HepG2 (cell line): ENCODE results near the gene RPLP2. TPM values are rescaled to one million over a fixed set of nuclear protein-coding genes. Genes with fewer than 3 reads are reported as not detected.

Experiments
- ADNP ChIP-seq: sonication (generic); formaldehyde crosslinking; IDR thresholded peaks from 2 replicates; pipeline ENCODE4 v1.4.0; 2020; ENCODE audit warnings: missing genetic modification reagents
- DMAP1 ChIP-seq: IDR thresholded peaks from 2 replicates; pipeline ENCODE4 v1.6.1; 2016
- DRAP1 ChIP-seq: IDR thresholded peaks from 2 replicates; pipeline ENCODE4 v1.6.1; 2016; ENCODE audit warnings: missing genetic modification reagents, missing compliant biosample characterization
- FOSL1 ChIP-seq: sonication (generic); formaldehyde crosslinking; IDR thresholded peaks from 2 replicates; pipeline ENCODE4 v1.9.0; 2021; ENCODE audit warnings: missing genetic modification reagents, borderline replicate concordance
- GRHL1 ChIP-seq: sonication (generic); formaldehyde crosslinking; conservative IDR thresholded peaks from 2 replicates; pipeline ENCODE4 v1.8.0; 2022; ENCODE audit warnings: missing genetic modification reagents
- HIC2 ChIP-seq: sonication (generic); formaldehyde crosslinking; IDR thresholded peaks from 2 replicates; pipeline ENCODE4 v1.9.0; 2022; ENCODE audit warnings: low read depth, missing genetic modification reagents
- JUN ChIP-seq: sonication (generic); formaldehyde crosslinking; IDR thresholded peaks from 2 replicates; pipeline ENCODE4 v1.4.0; 2020; ENCODE audit warnings: mild to moderate bottlenecking, missing genetic modification reagents
- LCORL ChIP-seq, 2 experiments: fragments of 450-650 bp in 1 of 2; sonication (generic) in 1 of 2; formaldehyde crosslinking in 1 of 2; IDR thresholded peaks; 2 replicates each; pipeline versions ENCODE4 v1.5.0 to v1.6.1; 2017 to 2020; ENCODE audit warnings: antibody characterized with exemption in 1 of 2, missing genetic modification reagents in 1 of 2
- MBD4 ChIP-seq: IDR thresholded peaks from 2 replicates; pipeline ENCODE4 v1.6.1; 2012; ENCODE audit warnings: low read length, inconsistent platforms, borderline replicate concordance
- NFRKB ChIP-seq: fragments of 450-650 bp; IDR thresholded peaks from 2 replicates; pipeline ENCODE4 v1.6.1; 2017
- PATZ1 ChIP-seq: sonication (generic); formaldehyde crosslinking; IDR thresholded peaks from 2 replicates; pipeline ENCODE4 v1.4.0; 2020; ENCODE audit warnings: missing genetic modification reagents
- PCBP1 ChIP-seq: fragments of 200-400 bp; formaldehyde crosslinking; IDR thresholded peaks from 2 replicates; pipeline ENCODE4 v1.6.1; 2017; ENCODE audit warnings: mild to moderate bottlenecking, low read depth, low read length, borderline replicate concordance
- RAD21 ChIP-seq: fragments of 450-650 bp; formaldehyde crosslinking; IDR thresholded peaks from 2 replicates; pipeline ENCODE4 v1.5.0; 2020; ENCODE audit warnings: mild to moderate bottlenecking
- RCOR2 ChIP-seq: IDR thresholded peaks from 2 replicates; pipeline ENCODE4 v1.6.1; 2016; ENCODE audit warnings: missing biosample characterization, missing genetic modification reagents
- SIN3A ChIP-seq: IDR thresholded peaks from 2 replicates; pipeline ENCODE4 v1.6.1; 2011; ENCODE audit warnings: low read depth, mild to moderate bottlenecking, control low read depth, low read length, borderline replicate concordance
- TAF1 ChIP-seq: sonication (generic); formaldehyde crosslinking; IDR thresholded peaks from 2 replicates; pipeline ENCODE4 v1.4.0; 2020; ENCODE audit warnings: missing genetic modification reagents
- TGIF2 ChIP-seq: IDR thresholded peaks from 2 replicates; pipeline ENCODE4 v1.6.1; 2016; ENCODE audit warnings: control low read depth, missing compliant biosample characterization
- ZEB1 ChIP-seq: IDR thresholded peaks from 2 replicates; pipeline ENCODE4 v1.6.1; 2012; ENCODE audit warnings: mild to moderate bottlenecking, low read depth, inconsistent platforms; ENCODE audit not compliant: insufficient replicate concordance
- ZFYVE20 ChIP-seq: sonication (generic); formaldehyde crosslinking; IDR thresholded peaks from 2 replicates; pipeline ENCODE4 v1.8.0; 2023; ENCODE audit warnings: low read depth, mild to moderate bottlenecking, moderate library complexity, missing genetic modification reagents, borderline replicate concordance
- ZNF292 ChIP-seq: sonication (generic); formaldehyde crosslinking; IDR thresholded peaks from 2 replicates; pipeline ENCODE4 v1.8.1; 2022; ENCODE audit warnings: mild to moderate bottlenecking, low read depth, missing genetic modification reagents, borderline replicate concordance
- ZNF530 ChIP-seq: sonication (generic); formaldehyde crosslinking; IDR thresholded peaks from 2 replicates; pipeline ENCODE4 v1.5.0; 2020; ENCODE audit warnings: low read depth, mild to moderate bottlenecking, missing genetic modification reagents
- ZNF605 ChIP-seq: sonication (generic); formaldehyde crosslinking; IDR thresholded peaks from 2 replicates; pipeline ENCODE4 v1.8.0; 2022; ENCODE audit warnings: mild to moderate bottlenecking, missing genetic modification reagents
- ZNF724P ChIP-seq: sonication (generic); formaldehyde crosslinking; IDR thresholded peaks from 2 replicates; pipeline ENCODE4 v1.8.0; 2022; ENCODE audit warnings: missing genetic modification reagents, borderline replicate concordance
- ZSCAN31 ChIP-seq: sonication (generic); formaldehyde crosslinking; IDR thresholded peaks from 2 replicates; pipeline ENCODE4 v1.5.0; 2020; ENCODE audit warnings: low read depth, mild to moderate bottlenecking, missing genetic modification reagents
- polyA plus RNA-seq, 8 experiments: library from polyadenylated mRNA; depleted of rRNA in 3 of 8; stranded (reverse) in 7 of 8; unstranded in 1 of 8; fragments of >200 nt; fragmentation: Illumina TruSeq in 4 of 8; extraction: Trizol in 4 of 8; gene quantifications; 2 replicates each; pipeline versions ENCODE4 v1.2.1 to v1.2.3, GENCODE V29; 2011 to 2016; ENCODE audit warnings: low read depth in 4 of 8, missing spikeins in 1 of 8, mixed read lengths in 1 of 8; ENCODE audit not compliant: insufficient read depth in 1 of 8
- total RNA-seq, 5 experiments: library from RNA; depleted of rRNA; stranded (reverse); fragments of >200 nt; fragmentation: Illumina TruSeq; extraction: Trizol; gene quantifications; 2 replicates each; pipeline ENCODE4 v1.2.3, GENCODE V29; 2016; ENCODE audit warnings: low read depth in 1 of 5

The RPLP2 gene
- total and polyA plus RNA-seq, 2 of the 13 experiments (the other 11 are each of a cell fraction or from before 2014, with no cell fraction given), result 978 to 2,106 TPM

- TF ChIP-seq PATZ1 (CRISPR knock-in tag), result peak; percentile 17; the same call in 1 of the 2 replicates
- TF ChIP-seq SIN3A, result peak; percentile 43; the same call in 1 of the 2 replicates
- no peak for TF ChIP-seq ADNP (CRISPR knock-in tag)
- TF ChIP-seq LCORL (IDR thresholded peaks at IDR 0.05), result no peak
- TF ChIP-seq LCORL (CRISPR knock-in tag; IDR thresholded peaks at IDR 0.05), result 0 out of 2 replicates have a peak, but pooled peaks have one; percentile 0
- no peak for TF ChIP-seq MBD4
- TF ChIP-seq ZSCAN31 (CRISPR knock-in tag), result no peak
- no peak for TF ChIP-seq ZNF724P (CRISPR knock-in tag)
- no peak for TF ChIP-seq RCOR2
- no peak for TF ChIP-seq JUN (CRISPR knock-in tag)
- TF ChIP-seq FOSL1 (CRISPR knock-in tag), result no peak
- TF ChIP-seq RAD21, result no peak
- TF ChIP-seq ZEB1, result no peak
- TF ChIP-seq DMAP1 (CRISPR knock-in tag), result no peak
- TF ChIP-seq DRAP1 (CRISPR knock-in tag), result no peak
- no peak for TF ChIP-seq ZNF530
- peak; percentile 66; the same call in 1 of the 2 replicates for TF ChIP-seq TGIF2
- peak; percentile 36; the same call in 1 of the 2 replicates for TF ChIP-seq ZNF605 (CRISPR knock-in tag)
- TF ChIP-seq TAF1 (CRISPR knock-in tag), result peak; percentile 58; the same call in 1 of the 2 replicates
- no peak for TF ChIP-seq NFRKB
- TF ChIP-seq ZNF292 (CRISPR knock-in tag), result no peak
- no peak for TF ChIP-seq ZFYVE20 (CRISPR knock-in tag)
- no peak for TF ChIP-seq HIC2 (CRISPR knock-in tag)
- TF ChIP-seq PCBP1, result no peak
- no peak for TF ChIP-seq GRHL1
Measured at GRCh38 chr11:795634-796564, 13.9 kb upstream of the RPLP2 start (continued).
